ENCODE results near the gene HSD17B1.

Gene HSD17B1

GRCh38 chr17:42518046-42518754 is 34.5 kb upstream of the HSD17B1 start:
- no peak for DNase-seq (ENCODE audit: extremely low read depth, insufficient read length)
- Histone ChIP-seq H3K27me3 (replicated peaks; ENCODE audit: control insufficient read depth, insufficient read depth, low read length) (no peaks in the 10 kb centered on the region), H3K4me3 (replicated peaks; ENCODE audit: low read depth, low read length) (no peak overlapping the region), H3K36me3 (ENCODE audit: control insufficient read depth, insufficient read depth, low read length) (peaks cover 47% of the 10 kb centered on the region)
- TF ChIP-seq CTCF (IDR thresholded peaks at IDR 0.05; ENCODE audit: insufficient read depth, low read length, poor library complexity, severe bottlenecking) = no peak

GRCh38 chr17:42518755-42519545 is 33.8 kb upstream of the HSD17B1 start:
- H3K4me3 ChIP-seq (replicated peaks; ENCODE audit: low read depth, low read length) = no peak overlapping the region
- no peak for DNase-seq (ENCODE audit: extremely low read depth, insufficient read length)

GRCh38 chr17:42519546-42520491 is 32.9 kb upstream of the HSD17B1 start:
- Histone ChIP-seq H3K4me3 (replicated peaks; ENCODE audit: low read depth, low read length) (no peak overlapping the region), H3K27me3 (replicated peaks; ENCODE audit: control insufficient read depth, insufficient read depth, low read length) (no peaks in the 10 kb centered on the region), H3K36me3 (ENCODE audit: control insufficient read depth, insufficient read depth, low read length) (peaks cover 37% of the 10 kb centered on the region)
- TF ChIP-seq CTCF (IDR thresholded peaks at IDR 0.05; ENCODE audit: insufficient read depth, low read length, poor library complexity, severe bottlenecking) = no peak
- no peak for DNase-seq (ENCODE audit: extremely low read depth, insufficient read length)

More at GRCh38 chr17:42518755-42519545, 33.8 kb upstream of the HSD17B1 start:
- H3K36me3 ChIP-seq (ENCODE audit: control insufficient read depth, insufficient read depth, low read length) = peaks cover 43% of the 10 kb centered on the region
- no peaks in the 10 kb centered on the region for H3K27me3 ChIP-seq (replicated peaks; ENCODE audit: control insufficient read depth, insufficient read depth, low read length)
- TF ChIP-seq CTCF (IDR thresholded peaks at IDR 0.05; ENCODE audit: insufficient read depth, low read length, poor library complexity, severe bottlenecking) = no peak

GRCh38 chr17:42520540-42520951 is 32.2 kb upstream of the HSD17B1 start:
- no peaks in the 10 kb centered on the region for H3K27me3 ChIP-seq (replicated peaks; ENCODE audit: control insufficient read depth, insufficient read depth, low read length)

More at GRCh38 chr17:42520540-42520951, 32.2 kb upstream of the HSD17B1 start:
- Histone ChIP-seq H3K36me3 (ENCODE audit: control insufficient read depth, insufficient read depth, low read length) (peaks cover 37% of the 10 kb centered on the region), H3K4me3 (replicated peaks; ENCODE audit: low read depth, low read length) (no peak overlapping the region)
- no peak for DNase-seq (ENCODE audit: extremely low read depth, insufficient read length)
- peak; percentile 47 for TF ChIP-seq CTCF (IDR thresholded peaks at IDR 0.05; ENCODE audit: insufficient read depth, low read length, poor library complexity, severe bottlenecking)

Measured in GM06990 (cell line).